GM12865 (cell line): ENCODE measurements around the gene CD84.
A peak's percentile ranks its signal among the peaks of the same experiment; 100 is the strongest.
"Not testable (repeated sequence)": the region's sequence is repeated elsewhere in the genome, so short reads cannot be mapped to it uniquely, and the experiment has no call there.

Experiments used
- DNase-seq: peaks from one replicate; pipeline ENCODE4 v3.0.0; 2010; ENCODE audit warnings: low read depth
- H3K4me3 ChIP-seq: 2 replicates; pipeline ENCODE4 v1.5.1; 2011; ENCODE audit warnings: mild to moderate bottlenecking, low read depth, low read length, control low read depth
- CTCF ChIP-seq: IDR thresholded peaks from 2 replicates; pipeline ENCODE4 v1.5.1; 2011; ENCODE audit warnings: low read length, control low read depth, low read depth, inconsistent platforms; ENCODE audit not compliant: insufficient read depth; ENCODE audit errors: missing control alignments

The CD84 gene

GRCh38 chr1:160560806-160561205 is 18.5 kb downstream of the CD84 start:
- DNase-seq, result no peak
- TF ChIP-seq CTCF, result no peak
- no peak overlapping the region for H3K4me3 ChIP-seq

GRCh38 chr1:160560045-160560705 is 19.1 kb downstream of the CD84 start:
- no peak for TF ChIP-seq CTCF
- no peak for DNase-seq
- no peak overlapping the region for H3K4me3 ChIP-seq

- not testable (repeated sequence) for H3K4me3 ChIP-seq, DNase-seq
Observed at GRCh38 chr1:160559437-160559836, 19.9 kb downstream of the CD84 start.

- no peak for DNase-seq
- no peak overlapping the region for H3K4me3 ChIP-seq
- no peak for TF ChIP-seq CTCF
Observed at GRCh38 chr1:160558660-160559380, 20.5 kb downstream of the CD84 start.

- no peak overlapping the region for H3K4me3 ChIP-seq
- no peak for TF ChIP-seq CTCF
- DNase-seq, result no peak
Observed at GRCh38 chr1:160553778-160554177, 25.5 kb downstream of the CD84 start.

GRCh38 chr1:160552425-160552824 is 26.9 kb downstream of the CD84 start:
- no peak overlapping the region for H3K4me3 ChIP-seq
- DNase-seq, result no peak
- no peak for TF ChIP-seq CTCF

- peak; percentile 56 for DNase-seq
- H3K4me3 ChIP-seq, result no peak overlapping the region
- TF ChIP-seq CTCF, result peak; percentile 37
Observed at GRCh38 chr1:160550572-160551034, 28.7 kb downstream of the CD84 start.
